WI38 (cell line): ENCODE data around the gene PPM1J.
A peak's percentile ranks its signal among the peaks of the same experiment; 100 is the strongest.

Experiments used
- H3K4me3 ChIP-seq: 2 replicates; pipeline ENCODE4 v1.5.1; 2011; ENCODE audit warnings: low read depth, mild to moderate bottlenecking, control low read depth, low read length
- CTCF ChIP-seq: IDR thresholded peaks from 2 replicates; pipeline ENCODE4 v1.5.1; 2012; ENCODE audit warnings: low read depth, mild to moderate bottlenecking, control low read depth, low read length

PPM1J gene

GRCh38 chr1:112677501-112677900 lies 37.6 kb downstream of the PPM1J start:
- H3K4me3 ChIP-seq = no peak overlapping the region
- no peak for TF ChIP-seq CTCF

- no peak overlapping the region for H3K4me3 ChIP-seq
- TF ChIP-seq CTCF = no peak
Measured at GRCh38 chr1:112676543-112676942, 38.6 kb downstream of the PPM1J start.

DNA sequence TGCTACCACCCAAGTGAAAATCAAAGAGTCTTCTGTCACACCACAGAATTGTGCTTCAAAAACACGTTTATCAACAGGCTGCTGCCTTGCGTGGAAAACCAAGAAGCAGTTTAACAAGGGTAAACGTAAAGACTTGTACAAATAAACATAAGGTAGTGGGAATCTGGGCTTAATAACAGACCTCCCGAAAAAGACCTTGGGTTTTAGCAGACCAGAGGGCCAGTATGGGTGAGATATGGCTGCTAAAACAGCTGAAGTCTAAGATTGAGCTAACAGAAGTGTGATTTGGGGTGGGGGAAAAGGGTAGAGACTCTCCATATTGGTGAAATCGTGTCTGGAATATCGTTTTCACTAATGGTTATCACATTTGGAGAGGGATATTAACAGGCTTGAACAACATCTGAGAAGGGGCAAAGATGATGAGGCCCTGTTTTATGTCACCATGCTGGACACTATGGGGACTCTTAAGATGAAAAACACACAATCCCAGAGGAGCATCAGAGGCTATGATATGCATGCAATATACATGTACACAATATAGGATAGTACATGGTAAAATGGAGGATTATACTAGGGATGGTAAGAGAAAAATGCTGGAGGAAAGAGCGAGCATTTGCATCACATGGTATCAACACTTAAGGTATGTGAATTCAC lies 39.3 kb downstream of the PPM1J start:
- H3K4me3 ChIP-seq = peak overlapping the region; percentile 81

GRCh38 chr1:112674986-112675727 lies 40.0 kb downstream of the PPM1J start:
- TF ChIP-seq CTCF = no peak

More for the DNA sequence above, 39.3 kb downstream of the PPM1J start:
- TF ChIP-seq CTCF = no peak

GRCh38 chr1:112674440-112674985 lies 40.6 kb downstream of the PPM1J start, which contains the start of gene MOV10:
MOV10 (plus strand) TSS chr1:112674659; CDS start chr1:112674913, 254 bp downstream.
- peak within 1 kb of the TSS; percentile 81 for H3K4me3 ChIP-seq
- no peak for TF ChIP-seq CTCF

More at GRCh38 chr1:112674986-112675727, 40.0 kb downstream of the PPM1J start:
- H3K4me3 ChIP-seq = peak overlapping the region; percentile 81

DNA sequence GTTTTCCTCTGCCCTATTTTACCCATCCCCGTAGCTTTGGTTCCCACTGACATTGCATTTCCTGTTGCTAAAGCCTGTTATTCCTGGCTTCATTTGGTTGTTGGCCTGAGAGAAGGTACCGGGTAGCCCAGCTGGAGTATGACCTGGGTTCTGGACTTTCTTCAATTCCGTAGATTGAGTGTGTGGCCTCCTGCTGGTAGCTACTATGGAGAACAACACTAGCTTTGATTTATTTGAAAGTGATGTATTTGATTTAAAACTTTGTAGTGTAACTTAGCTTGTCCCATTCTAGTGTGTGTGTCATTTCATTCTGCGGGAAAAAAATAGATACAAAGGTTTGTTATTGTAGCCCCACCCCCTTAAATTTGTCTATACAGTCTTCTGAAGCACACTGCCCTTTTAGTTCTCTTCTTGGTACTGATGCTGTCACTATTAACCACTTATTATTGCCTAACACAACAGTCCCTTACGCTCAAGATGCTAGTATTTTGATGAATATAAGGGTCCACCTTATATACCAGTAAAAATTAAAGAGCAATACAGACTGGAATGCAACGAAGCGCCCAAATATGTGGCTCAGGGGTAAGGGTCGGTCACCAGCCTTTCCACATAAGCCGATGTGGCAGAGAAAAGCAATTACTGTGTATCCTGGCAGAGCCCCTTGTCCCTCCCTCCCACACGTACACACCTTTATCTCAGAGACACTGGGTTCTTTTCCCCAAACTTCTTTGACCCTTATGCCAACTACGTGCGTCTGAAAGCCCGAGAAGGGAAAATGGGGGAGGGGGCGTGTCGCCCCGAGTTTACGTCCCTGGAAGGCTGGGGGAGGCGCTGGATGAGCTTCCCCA lies 41.3 kb downstream of the PPM1J start:
- H3K4me3 ChIP-seq = peak overlapping the region; percentile 81
- peak; percentile 46; the same call in 1 of the 2 replicates for TF ChIP-seq CTCF
